ENCODE data around the gene AIF1L. TPM values are rescaled to one million over a fixed set of nuclear protein-coding genes. Genes with fewer than 3 reads are reported as not detected.

The AIF1L gene
- total RNA-seq, 1 experiment from 2014 or later = 6.0 TPM

GRCh38 chr9:131080589-131080988 is 15.7 kb upstream of the AIF1L start:
- Histone ChIP-seq H3K4me3 (ENCODE audit: low read depth in 2 of 2, low read length in 2 of 2) (no peak overlapping the region), H3K4me1 (ENCODE audit: control insufficient read depth, insufficient read depth, low read length) (peaks cover 4% of the 10 kb centered on the region), H3K27ac (ENCODE audit: low read length) (no peak overlapping the region), H3K36me3 (ENCODE audit: control insufficient read depth, insufficient read depth, low read length) (no peaks in the 10 kb centered on the region), H3K9me3 (ENCODE audit: control insufficient read depth, insufficient read depth, low read depth, low read length) (no peaks in the 10 kb centered on the region), H3K27me3 (ENCODE audit: control insufficient read depth, insufficient read depth, low read length) (no peaks in the 10 kb centered on the region)
- TF ChIP-seq REST (IDR thresholded peaks at IDR 0.05; ENCODE audit: insufficient read depth in 1 of 2, low read depth in 2 of 2, low read length in 1 of 2) (no peak), SIN3A (IDR thresholded peaks at IDR 0.05; ENCODE audit: borderline replicate concordance, insufficient read depth, low read depth, low read length) (no peak), POLR2AphosphoS5 (IDR thresholded peaks at IDR 0.05; ENCODE audit: low read depth, low read length) (no peak), CTCF (IDR thresholded peaks at IDR 0.05) (no peak), TCF7L2 (IDR thresholded peaks at IDR 0.05; ENCODE audit: low read depth, low read length) (no peak)
- CTCF ChIA-PET = no interaction called here
- BruUV-seq (replicated peaks) = no TSS peak
- DNase-seq (ENCODE audit: low read depth, low spot score) (no peak), ATAC-seq (no peak)
- POLR2A ChIA-PET = no interaction called here
- intact Hi-C loops (cut with micrococcal nuclease; ENCODE audit: unreplicated experiment) (no loop called here), in situ Hi-C loops (cut with HindIII; ENCODE audit: low pct_unique_long_range_greater_than_20kb, low sequenced_read_pairs) (no loop called here)

GRCh38 chr9:131081868-131082267 is 14.5 kb upstream of the AIF1L start:
- peaks cover 4% of the 10 kb centered on the region for H3K4me1 ChIP-seq (ENCODE audit: control insufficient read depth, insufficient read depth, low read length)
- H3K27me3 ChIP-seq (ENCODE audit: control insufficient read depth, insufficient read depth, low read length) = no peaks in the 10 kb centered on the region
- H3K36me3 ChIP-seq (ENCODE audit: control insufficient read depth, insufficient read depth, low read length) = no peaks in the 10 kb centered on the region
- H3K4me3 ChIP-seq (ENCODE audit: low read depth in 2 of 2, low read length in 2 of 2) = no peak overlapping the region
- H3K9me3 ChIP-seq (ENCODE audit: control insufficient read depth, insufficient read depth, low read depth, low read length) = no peaks in the 10 kb centered on the region
- H3K27ac ChIP-seq (ENCODE audit: low read length) = no peak overlapping the region
- in situ Hi-C loops (cut with HindIII; ENCODE audit: low pct_unique_long_range_greater_than_20kb, low sequenced_read_pairs) = no loop called here
- ChIA-PET CTCF (no interaction called here), POLR2A (no interaction called here)
- no peak for TF ChIP-seq SIN3A (IDR thresholded peaks at IDR 0.05; ENCODE audit: borderline replicate concordance, insufficient read depth, low read depth, low read length)
- TF ChIP-seq REST (IDR thresholded peaks at IDR 0.05; ENCODE audit: insufficient read depth in 1 of 2, low read depth in 2 of 2, low read length in 1 of 2) = no peak
- TF ChIP-seq POLR2AphosphoS5 (IDR thresholded peaks at IDR 0.05; ENCODE audit: low read depth, low read length) = no peak
- TF ChIP-seq TCF7L2 (IDR thresholded peaks at IDR 0.05; ENCODE audit: low read depth, low read length) = no peak
- no peak for TF ChIP-seq CTCF (IDR thresholded peaks at IDR 0.05)
- DNase-seq (ENCODE audit: low read depth, low spot score) (no peak), ATAC-seq (no peak)
- intact Hi-C loops (cut with micrococcal nuclease; ENCODE audit: unreplicated experiment) = no loop called here
- no TSS peak for BruUV-seq (replicated peaks)

Measured in Panc1 (cell line).